H1 (cell line): ENCODE data around the gene H6PD. TPM values are rescaled to one million over a fixed set of nuclear protein-coding genes. Genes with fewer than 3 reads are reported as not detected.

Experiments used
- CBX5 ChIP-seq: fragments of 300-800, 300-1000 bp; sonication (generic); IDR thresholded peaks from 2 replicates; pipeline ENCODE4 v1.7.1; 2016; ENCODE audit warnings: antibody characterized with exemption, low read length, low read depth
- polyA plus RNA-seq, 7 experiments: library from polyadenylated mRNA; depleted of rRNA in 3 of 7; stranded (reverse) in 5 of 7; unstranded in 2 of 7; fragments of >200 nt in 5 of 7; fragments of 200-250 nt in 2 of 7; gene quantifications; 1 replicate in 5 of 7; 2 replicates in 1 of 7; 4 replicates in 1 of 7; pipeline versions ENCODE4 v1.2.1 to v1.2.3, GENCODE V29; 2011 to 2013; ENCODE audit warnings: missing spikeins in 2 of 7, mixed read lengths in 2 of 7
- total RNA-seq: library from RNA; stranded (reverse); fragmentation: NEBNext Ultra II Directional; extraction: Animal tissue kit (Norgen Biotek cat#: 25700); gene quantifications from 2 replicates; pipeline ENCODE4 v1.2.1, GENCODE V29; 2021

H6PD gene
- total and polyA plus RNA-seq, 2 of the 8 experiments (the other 6 are each of a cell fraction or from before 2014, with no cell fraction given): 3.6 to 3.8 TPM

DNA sequence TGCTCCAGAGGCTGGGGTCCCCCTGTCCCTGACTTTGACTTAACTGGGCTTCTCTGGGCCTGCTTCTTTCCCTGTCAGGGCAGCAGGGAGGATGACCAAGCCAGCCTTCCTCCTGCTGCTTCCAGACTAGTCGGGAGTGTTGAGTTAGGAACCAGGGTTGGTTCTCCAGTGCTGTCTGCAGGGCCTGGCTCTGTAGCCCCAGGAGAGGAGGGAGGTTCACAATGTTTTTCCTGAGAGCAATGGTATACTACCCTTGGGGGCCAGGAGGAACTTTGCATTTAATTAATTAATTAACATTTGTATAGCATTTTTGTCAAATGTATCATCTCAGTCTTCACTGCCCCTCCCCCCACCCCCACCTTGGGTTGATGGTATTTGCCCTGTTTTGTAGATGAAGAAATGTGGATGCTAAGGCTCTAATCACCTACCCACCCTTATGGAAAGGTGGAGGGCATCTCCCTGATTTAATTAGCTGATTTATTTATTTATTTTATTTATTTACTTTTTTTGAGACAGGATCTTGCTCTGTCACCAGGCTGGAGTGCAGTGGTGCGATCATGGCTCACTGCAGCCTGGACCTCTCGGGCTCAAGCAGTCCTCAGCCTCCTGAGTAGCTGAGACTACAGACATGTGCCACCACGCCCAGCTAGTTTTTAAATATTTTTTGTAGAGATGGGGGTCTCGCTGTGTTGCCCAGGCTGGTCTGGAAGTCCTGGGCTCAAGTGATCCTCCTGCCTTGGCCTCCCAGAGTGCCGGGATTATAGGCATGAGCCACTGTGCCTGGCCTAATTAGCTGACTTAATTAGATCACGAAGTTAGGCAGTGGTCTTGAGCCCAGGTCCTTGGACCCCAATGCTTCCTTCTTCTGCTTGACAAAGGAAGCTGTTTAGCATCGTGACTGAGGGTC, 6.6 kb downstream of the H6PD start (continued):
- TF ChIP-seq CBX5: no peak
